Activated CD4-positive, alpha-beta T cell treated with anti-CD3 and anti-CD28 coated beads for 48 hours (primary cell): ENCODE measurements around the gene AGL.
"Not testable (repeated sequence)": the region's sequence is repeated elsewhere in the genome, so short reads cannot be mapped to it uniquely, and the experiment has no call there.

ENCODE experiments used
- DNase-seq: peaks from one replicate; pipeline ENCODE4 v3.0.0-alpha.2; 2020

AGL gene

GRCh38 chr1:99849744-99850458, at the start of gene AGL:
Gene AGL (plus strand): TSS chr1:99850361. CDS start chr1:99851043, 682 bp downstream.
- peak; percentile 91 for DNase-seq

GRCh38 chr1:99801584-99801983, 48.6 kb upstream of the AGL start:
- DNase-seq, result no peak

- no peak for DNase-seq
Measured at GRCh38 chr1:99806882-99807281, 43.3 kb upstream of the AGL start.

GRCh38 chr1:99808391-99809115, 41.6 kb upstream of the AGL start:
- peak; percentile 27 for DNase-seq

GRCh38 chr1:99811075-99811474, 39.1 kb upstream of the AGL start:
- no peak for DNase-seq

GRCh38 chr1:99811747-99812146, 38.4 kb upstream of the AGL start:
- DNase-seq, result no peak

GRCh38 chr1:99814373-99814900, 35.7 kb upstream of the AGL start:
- DNase-seq, result no peak

- no peak for DNase-seq
Measured at GRCh38 chr1:99816656-99817055, 33.5 kb upstream of the AGL start.

GRCh38 chr1:99818063-99818699, 32.0 kb upstream of the AGL start:
- DNase-seq, result no peak

GRCh38 chr1:99820546-99820945, 29.6 kb upstream of the AGL start:
- DNase-seq, result peak; percentile 42

- no peak for DNase-seq
Measured at GRCh38 chr1:99825098-99825497, 25.1 kb upstream of the AGL start.

- no peak for DNase-seq
Measured at GRCh38 chr1:99825702-99826101, 24.5 kb upstream of the AGL start.

GRCh38 chr1:99827970-99828369, 22.2 kb upstream of the AGL start:
- no peak for DNase-seq

- no peak for DNase-seq
Measured at GRCh38 chr1:99829269-99829668, 20.9 kb upstream of the AGL start.

GRCh38 chr1:99833911-99834310, 16.2 kb upstream of the AGL start:
- DNase-seq, result not testable (repeated sequence)

GRCh38 chr1:99836171-99837103, 13.7 kb upstream of the AGL start:
- DNase-seq, result not testable (repeated sequence)

- DNase-seq, result not testable (repeated sequence)
Measured at GRCh38 chr1:99840353-99840752, 9.8 kb upstream of the AGL start.

- DNase-seq, result no peak
Measured at GRCh38 chr1:99843760-99844159, 6.4 kb upstream of the AGL start.

- not testable (repeated sequence) for DNase-seq
Measured at GRCh38 chr1:99845201-99845600, 5.0 kb upstream of the AGL start.

GRCh38 chr1:99849413-99849743, 783 bp upstream of the AGL start:
- peak; percentile 4 for DNase-seq

- DNase-seq, result no peak
Measured at GRCh38 chr1:99850459-99851291, 514 bp downstream of the AGL start.
